ENCODE measurements around the gene ALK.

The ALK gene

DNA sequence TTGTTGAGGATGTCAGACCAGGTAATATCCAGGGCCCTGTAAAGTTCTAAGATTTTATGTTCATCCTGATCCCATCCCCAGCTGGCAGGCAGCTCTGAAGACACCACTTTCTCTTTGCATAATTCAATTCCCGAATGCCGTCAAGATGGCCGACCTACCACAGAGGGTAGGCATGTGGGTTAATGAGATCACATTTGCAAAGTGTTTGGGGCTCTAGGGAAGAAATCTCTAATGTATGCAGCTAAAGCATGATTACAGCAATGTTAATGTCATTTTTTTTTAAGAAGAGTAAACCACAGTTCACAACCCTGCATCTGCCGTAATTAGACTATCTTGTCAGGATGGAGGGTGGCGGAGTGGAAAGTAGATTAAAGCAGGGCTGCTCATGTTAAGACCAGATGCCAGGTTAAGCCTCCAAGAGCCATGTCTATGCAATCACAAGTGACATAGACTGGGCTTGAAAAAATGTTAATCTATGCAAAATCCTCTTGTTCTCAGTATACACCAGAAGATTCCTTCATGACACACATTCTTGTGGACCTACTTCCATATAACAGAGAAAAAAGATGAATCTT lies 131.4 kb downstream of the ALK start:
- no peak overlapping the region for H3K9ac ChIP-seq (ENCODE audit: low read depth, low read length)
- H3K4me3 ChIP-seq (ENCODE audit: low read depth in 1 of 2, low read length in 2 of 2), result no peak overlapping the region
- H3K79me2 ChIP-seq (ENCODE audit: insufficient read depth, low read length), result no peaks in the 10 kb centered on the region
- peaks cover 2% of the 10 kb centered on the region for H3K27me3 ChIP-seq (ENCODE audit: insufficient read depth, low read length, poor library complexity)
- H3K36me3 ChIP-seq (ENCODE audit: insufficient read depth, low read length), result no peaks in the 10 kb centered on the region
- ATAC-seq (ENCODE audit: insufficient read depth, low read depth), result no peak
- no peak overlapping the region for H2AFZ ChIP-seq (ENCODE audit: low read depth, low read length)
- no peaks in the 10 kb centered on the region for H3K9me3 ChIP-seq (ENCODE audit: insufficient read depth, low read length, severe bottlenecking)
- H3K4me2 ChIP-seq (ENCODE audit: insufficient read depth, low read length), result no peak overlapping the region
- no peaks in the 10 kb centered on the region for H4K20me1 ChIP-seq (ENCODE audit: insufficient read depth, low read length)
- no peaks in the 10 kb centered on the region for H3K4me1 ChIP-seq (ENCODE audit: insufficient read depth, low read length)
- no peak overlapping the region for H3K27ac ChIP-seq (ENCODE audit: low read length)
- no peak for DNase-seq
- no peak for TF ChIP-seq EZH2 (IDR thresholded peaks at IDR 0.05; ENCODE audit: borderline replicate concordance, low read depth, low read length, severe bottlenecking)
- TF ChIP-seq, protein P1, sequence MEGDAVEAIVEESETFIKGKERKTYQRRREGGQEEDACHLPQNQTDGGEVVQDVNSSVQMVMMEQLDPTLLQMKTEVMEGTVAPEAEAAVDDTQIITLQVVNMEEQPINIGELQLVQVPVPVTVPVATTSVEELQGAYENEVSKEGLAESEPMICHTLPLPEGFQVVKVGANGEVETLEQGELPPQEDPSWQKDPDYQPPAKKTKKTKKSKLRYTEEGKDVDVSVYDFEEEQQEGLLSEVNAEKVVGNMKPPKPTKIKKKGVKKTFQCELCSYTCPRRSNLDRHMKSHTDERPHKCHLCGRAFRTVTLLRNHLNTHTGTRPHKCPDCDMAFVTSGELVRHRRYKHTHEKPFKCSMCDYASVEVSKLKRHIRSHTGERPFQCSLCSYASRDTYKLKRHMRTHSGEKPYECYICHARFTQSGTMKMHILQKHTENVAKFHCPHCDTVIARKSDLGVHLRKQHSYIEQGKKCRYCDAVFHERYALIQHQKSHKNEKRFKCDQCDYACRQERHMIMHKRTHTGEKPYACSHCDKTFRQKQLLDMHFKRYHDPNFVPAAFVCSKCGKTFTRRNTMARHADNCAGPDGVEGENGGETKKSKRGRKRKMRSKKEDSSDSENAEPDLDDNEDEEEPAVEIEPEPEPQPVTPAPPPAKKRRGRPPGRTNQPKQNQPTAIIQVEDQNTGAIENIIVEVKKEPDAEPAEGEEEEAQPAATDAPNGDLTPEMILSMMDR (IDR thresholded peaks at IDR 0.05; ENCODE audit: borderline replicate concordance, extremely low read depth, low read length, poor library complexity, severe bottlenecking), result no peak

DNA sequence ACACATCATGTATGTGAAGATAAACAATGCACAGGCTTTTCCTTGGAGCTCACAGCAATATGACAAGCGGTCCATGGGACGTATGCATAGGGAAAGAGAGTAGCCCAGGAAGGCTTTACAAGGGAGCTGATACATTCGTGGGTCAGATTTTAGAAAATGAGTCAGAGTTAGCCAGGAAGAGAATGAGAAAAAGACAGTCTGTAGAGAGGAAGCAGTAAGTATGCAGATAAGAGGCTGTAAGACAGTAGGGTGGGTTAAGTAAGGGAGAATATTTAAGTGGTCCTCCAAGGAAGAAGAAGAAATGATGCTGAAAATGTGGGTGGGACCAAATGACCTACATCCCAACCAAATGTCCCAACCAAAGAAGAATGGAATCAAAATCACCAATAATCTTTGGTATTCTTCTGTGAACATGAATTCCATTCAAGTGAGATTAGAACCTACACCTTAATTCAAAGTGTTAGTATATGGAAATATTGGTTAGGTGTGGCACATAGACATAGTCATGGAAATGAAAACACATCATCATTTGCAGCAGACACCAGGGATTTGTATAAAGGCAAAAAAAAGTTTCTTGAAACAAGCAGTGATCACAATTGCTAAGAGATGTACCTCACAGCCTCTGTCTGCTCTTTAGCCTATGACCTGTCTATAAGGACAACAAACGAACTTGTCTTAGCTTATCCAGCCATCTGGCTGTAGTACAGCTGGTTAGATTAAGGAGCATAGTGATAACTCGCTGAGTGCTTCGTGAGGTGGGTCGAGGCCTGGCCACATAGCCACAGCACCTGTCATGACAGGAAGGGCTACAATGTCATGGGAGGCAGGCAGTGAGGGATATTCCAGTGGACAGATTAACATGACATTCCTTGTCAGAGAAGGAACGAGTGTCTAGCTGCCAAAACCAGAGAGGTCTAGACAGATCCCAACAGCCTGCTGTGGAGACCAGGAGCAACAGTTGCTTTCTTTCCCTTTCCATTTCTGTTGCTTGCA lies 133.6 kb downstream of the ALK start:
- no peak for DNase-seq
- no peak overlapping the region for H3K9ac ChIP-seq (ENCODE audit: low read depth, low read length)
- no peak overlapping the region for H3K4me2 ChIP-seq (ENCODE audit: insufficient read depth, low read length)
- H3K27ac ChIP-seq (ENCODE audit: low read length), result no peak overlapping the region
- peaks cover 4% of the 10 kb centered on the region for H3K27me3 ChIP-seq (ENCODE audit: insufficient read depth, low read length, poor library complexity)
- no peaks in the 10 kb centered on the region for H3K9me3 ChIP-seq (ENCODE audit: insufficient read depth, low read length, severe bottlenecking)
- no peak overlapping the region for H3K4me3 ChIP-seq (ENCODE audit: low read depth in 1 of 2, low read length in 2 of 2)
- TF ChIP-seq, protein P1 (IDR thresholded peaks at IDR 0.05; ENCODE audit: borderline replicate concordance, extremely low read depth, low read length, poor library complexity, severe bottlenecking), result no peak
- no peak for TF ChIP-seq EZH2 (IDR thresholded peaks at IDR 0.05; ENCODE audit: borderline replicate concordance, low read depth, low read length, severe bottlenecking)
- no peak overlapping the region for H2AFZ ChIP-seq (ENCODE audit: low read depth, low read length)
- no peaks in the 10 kb centered on the region for H3K79me2 ChIP-seq (ENCODE audit: insufficient read depth, low read length)
- ATAC-seq (ENCODE audit: insufficient read depth, low read depth), result no peak
- H3K36me3 ChIP-seq (ENCODE audit: insufficient read depth, low read length), result no peaks in the 10 kb centered on the region
- no peaks in the 10 kb centered on the region for H4K20me1 ChIP-seq (ENCODE audit: insufficient read depth, low read length)
- no peaks in the 10 kb centered on the region for H3K4me1 ChIP-seq (ENCODE audit: insufficient read depth, low read length)

DNA sequence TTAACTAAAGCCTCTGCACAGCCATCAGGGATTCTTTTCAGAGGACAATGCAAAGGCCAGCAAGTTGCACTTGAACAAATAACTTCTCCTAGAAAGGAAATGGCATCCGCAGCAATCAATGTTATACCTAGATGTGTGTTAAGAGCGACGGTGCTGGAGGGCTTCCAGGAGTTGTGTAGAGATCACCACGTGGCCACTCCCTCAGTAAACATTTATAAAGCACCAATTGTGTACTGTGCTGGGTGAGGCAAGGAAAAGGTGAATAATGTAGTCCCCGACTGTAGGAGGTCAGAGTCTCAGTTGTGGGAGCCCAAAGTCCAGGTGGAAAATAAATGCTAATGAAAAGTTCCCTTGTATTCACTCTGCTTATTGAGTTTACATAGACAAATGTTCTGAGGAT lies 135.0 kb downstream of the ALK start:
- ATAC-seq (ENCODE audit: insufficient read depth, low read depth) (no peak), DNase-seq (no peak)
- Histone ChIP-seq H3K4me2 (ENCODE audit: insufficient read depth, low read length) (no peak overlapping the region), H3K27me3 (ENCODE audit: insufficient read depth, low read length, poor library complexity) (peaks cover 4% of the 10 kb centered on the region), H3K4me1 (ENCODE audit: insufficient read depth, low read length) (no peaks in the 10 kb centered on the region), H3K4me3 (ENCODE audit: low read depth in 1 of 2, low read length in 2 of 2) (no peak overlapping the region), H3K9me3 (ENCODE audit: insufficient read depth, low read length, severe bottlenecking) (no peaks in the 10 kb centered on the region), H3K9ac (ENCODE audit: low read depth, low read length) (no peak overlapping the region), H2AFZ (ENCODE audit: low read depth, low read length) (no peak overlapping the region), H3K27ac (ENCODE audit: low read length) (no peak overlapping the region), H3K36me3 (ENCODE audit: insufficient read depth, low read length) (no peaks in the 10 kb centered on the region), H3K79me2 (ENCODE audit: insufficient read depth, low read length) (no peaks in the 10 kb centered on the region), H4K20me1 (ENCODE audit: insufficient read depth, low read length) (no peaks in the 10 kb centered on the region)
- TF ChIP-seq, protein P1 (IDR thresholded peaks at IDR 0.05; ENCODE audit: borderline replicate concordance, extremely low read depth, low read length, poor library complexity, severe bottlenecking), result no peak
- no peak for TF ChIP-seq EZH2 (IDR thresholded peaks at IDR 0.05; ENCODE audit: borderline replicate concordance, low read depth, low read length, severe bottlenecking)

All from DND-41 (cell line).